ENCODE measurements around the gene SLC22A5. TPM values are rescaled to one million over a fixed set of nuclear protein-coding genes. Genes with fewer than 3 reads are reported as not detected.

Gene SLC22A5
- total and polyA plus RNA-seq, 9 donors: 5.2 to 37.5 (median 10.4) TPM

DNA sequence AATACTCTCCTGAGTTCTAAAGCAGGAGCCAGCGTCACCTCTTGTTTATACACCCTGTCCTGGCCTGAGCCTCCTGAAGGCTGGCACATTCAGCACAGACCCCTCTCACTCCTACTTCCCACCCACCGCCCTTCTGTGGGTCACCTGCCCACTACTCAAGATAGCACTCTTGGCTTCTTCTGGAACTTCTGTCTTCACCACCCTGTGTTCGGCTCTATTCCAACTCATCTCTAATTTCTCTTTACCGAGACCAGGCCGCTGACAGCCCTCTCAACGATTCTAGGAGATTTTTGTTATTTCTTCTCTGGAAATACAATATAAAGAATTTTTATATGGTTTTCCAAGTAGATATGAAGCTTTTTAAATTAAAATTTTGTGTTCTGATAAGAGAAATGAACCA, 63.6 kb downstream of the SLC22A5 start:
- Histone ChIP-seq H3K27me3 (no peaks in the 10 kb centered on the region), H3K36me3 (no peaks in the 10 kb centered on the region), H3K9me3 (no peaks in the 10 kb centered on the region), H3K27ac (no peak overlapping the region), H3K4me3 (no peak overlapping the region), H3K4me1 (ENCODE audit: insufficient read depth) (peaks cover 25% of the 10 kb centered on the region)
- TF ChIP-seq EP300 (IDR thresholded peaks at IDR 0.05): no peak
- TF ChIP-seq POLR2A (IDR thresholded peaks at IDR 0.05): no peak
- TF ChIP-seq, protein P1, sequence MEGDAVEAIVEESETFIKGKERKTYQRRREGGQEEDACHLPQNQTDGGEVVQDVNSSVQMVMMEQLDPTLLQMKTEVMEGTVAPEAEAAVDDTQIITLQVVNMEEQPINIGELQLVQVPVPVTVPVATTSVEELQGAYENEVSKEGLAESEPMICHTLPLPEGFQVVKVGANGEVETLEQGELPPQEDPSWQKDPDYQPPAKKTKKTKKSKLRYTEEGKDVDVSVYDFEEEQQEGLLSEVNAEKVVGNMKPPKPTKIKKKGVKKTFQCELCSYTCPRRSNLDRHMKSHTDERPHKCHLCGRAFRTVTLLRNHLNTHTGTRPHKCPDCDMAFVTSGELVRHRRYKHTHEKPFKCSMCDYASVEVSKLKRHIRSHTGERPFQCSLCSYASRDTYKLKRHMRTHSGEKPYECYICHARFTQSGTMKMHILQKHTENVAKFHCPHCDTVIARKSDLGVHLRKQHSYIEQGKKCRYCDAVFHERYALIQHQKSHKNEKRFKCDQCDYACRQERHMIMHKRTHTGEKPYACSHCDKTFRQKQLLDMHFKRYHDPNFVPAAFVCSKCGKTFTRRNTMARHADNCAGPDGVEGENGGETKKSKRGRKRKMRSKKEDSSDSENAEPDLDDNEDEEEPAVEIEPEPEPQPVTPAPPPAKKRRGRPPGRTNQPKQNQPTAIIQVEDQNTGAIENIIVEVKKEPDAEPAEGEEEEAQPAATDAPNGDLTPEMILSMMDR (IDR thresholded peaks at IDR 0.05): no peak
- WGBS, 3 donors: 89 to 93% (median 89%) methylated on average over 6 of the region's 6 CpGs
- intact Hi-C loops (cut with DNase I): no loop called here
- peak in 1 of 5 donors; percentile 6 for DNase-seq

DNA sequence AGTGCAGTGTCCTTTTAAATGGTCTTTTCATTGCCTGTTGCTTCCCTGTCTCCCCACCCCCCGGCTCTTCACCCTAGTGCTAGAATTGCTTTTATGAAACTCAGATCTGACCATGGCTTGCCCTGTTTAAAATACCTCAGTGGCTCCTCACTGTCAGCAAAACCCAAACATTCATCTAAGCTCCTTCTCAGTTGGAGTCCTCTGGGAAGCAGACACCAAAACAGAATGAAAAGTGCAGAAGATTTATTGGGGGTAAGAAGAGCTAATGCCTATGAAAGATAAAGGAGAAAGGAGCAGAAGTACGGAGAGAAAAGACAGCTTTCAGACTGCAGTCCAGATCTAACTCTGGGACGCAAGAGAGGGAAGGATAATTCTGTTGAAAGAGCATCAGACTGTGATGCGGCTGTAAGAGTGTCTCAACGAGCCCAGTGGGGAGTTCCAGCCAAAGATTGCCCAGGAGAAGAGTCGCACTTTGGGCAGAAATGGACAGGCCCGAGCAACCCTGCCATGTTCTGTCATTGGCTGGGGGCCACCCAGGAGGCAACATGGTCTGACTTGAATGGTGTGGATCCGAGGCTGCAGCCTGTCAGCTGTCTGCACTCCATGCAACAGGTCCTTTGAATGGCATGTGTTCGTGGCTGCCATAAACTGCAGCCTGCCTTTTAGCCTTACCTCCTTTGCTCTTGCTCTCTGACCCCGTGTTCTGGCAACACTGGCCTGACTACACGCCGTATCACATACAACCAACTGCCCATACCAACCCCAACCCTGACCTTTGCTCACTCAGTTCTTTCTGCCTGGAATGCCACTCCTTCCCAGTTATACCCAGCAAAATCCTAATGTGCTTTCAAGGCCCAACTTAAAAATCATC, 65.1 kb downstream of the SLC22A5 start:
- Histone ChIP-seq H3K4me1 (ENCODE audit: insufficient read depth) (peaks cover 26% of the 10 kb centered on the region), H3K27me3 (no peaks in the 10 kb centered on the region), H3K36me3 (no peaks in the 10 kb centered on the region), H3K9me3 (no peaks in the 10 kb centered on the region), H3K4me3 (no peak overlapping the region), H3K27ac (no peak overlapping the region)
- 27 to 59% (median 38%) methylated on average over 12 of the region's 12 CpGs for WGBS, 3 donors
- intact Hi-C loops (cut with DNase I): no loop called here
- TF ChIP-seq POLR2A (IDR thresholded peaks at IDR 0.05) (no peak), EP300 (IDR thresholded peaks at IDR 0.05) (no peak)
- TF ChIP-seq, protein P1 (IDR thresholded peaks at IDR 0.05): no peak
- peak in 1 of 5 donors; percentile 15 for DNase-seq

GRCh38 chr5:132435447-132435846, 65.9 kb downstream of the SLC22A5 start:
- no peak overlapping the region for H3K27ac ChIP-seq
- 96 to 98% (median 97%) methylated on average over 2 of the region's 2 CpGs for WGBS, 3 donors
- no peak for TF ChIP-seq EP300 (IDR thresholded peaks at IDR 0.05)
- TF ChIP-seq, protein P1 (IDR thresholded peaks at IDR 0.05): no peak
- TF ChIP-seq POLR2A (IDR thresholded peaks at IDR 0.05): no peak

GRCh38 chr5:132435886-132436285, 66.4 kb downstream of the SLC22A5 start:
- intact Hi-C loops (cut with DNase I): no loop called here
- 90 to 97% (median 96%) methylated on average over 2 of the region's 2 CpGs for WGBS, 3 donors
- H3K27ac ChIP-seq: no peak overlapping the region
- peak in 1 of 5 donors; percentile 6 for DNase-seq
- H3K9me3 ChIP-seq: no peaks in the 10 kb centered on the region
- TF ChIP-seq, protein P1 (IDR thresholded peaks at IDR 0.05): no peak
- TF ChIP-seq POLR2A (IDR thresholded peaks at IDR 0.05): no peak
- TF ChIP-seq EP300 (IDR thresholded peaks at IDR 0.05): no peak
- H3K36me3 ChIP-seq: no peaks in the 10 kb centered on the region
- H3K4me1 ChIP-seq (ENCODE audit: insufficient read depth): peaks cover 27% of the 10 kb centered on the region
- H3K4me3 ChIP-seq: no peak overlapping the region
- H3K27me3 ChIP-seq: no peaks in the 10 kb centered on the region

More at GRCh38 chr5:132435447-132435846, 65.9 kb downstream of the SLC22A5 start:
- H3K27me3 ChIP-seq: no peaks in the 10 kb centered on the region
- intact Hi-C loops (cut with DNase I): no loop called here
- H3K9me3 ChIP-seq: no peaks in the 10 kb centered on the region
- H3K4me3 ChIP-seq: no peak overlapping the region
- no peaks in the 10 kb centered on the region for H3K36me3 ChIP-seq
- peaks cover 27% of the 10 kb centered on the region for H3K4me1 ChIP-seq (ENCODE audit: insufficient read depth)
- DNase-seq: no peak
